Measurements from ENCODE around the gene ZNF175.

Gene ZNF175

DNA sequence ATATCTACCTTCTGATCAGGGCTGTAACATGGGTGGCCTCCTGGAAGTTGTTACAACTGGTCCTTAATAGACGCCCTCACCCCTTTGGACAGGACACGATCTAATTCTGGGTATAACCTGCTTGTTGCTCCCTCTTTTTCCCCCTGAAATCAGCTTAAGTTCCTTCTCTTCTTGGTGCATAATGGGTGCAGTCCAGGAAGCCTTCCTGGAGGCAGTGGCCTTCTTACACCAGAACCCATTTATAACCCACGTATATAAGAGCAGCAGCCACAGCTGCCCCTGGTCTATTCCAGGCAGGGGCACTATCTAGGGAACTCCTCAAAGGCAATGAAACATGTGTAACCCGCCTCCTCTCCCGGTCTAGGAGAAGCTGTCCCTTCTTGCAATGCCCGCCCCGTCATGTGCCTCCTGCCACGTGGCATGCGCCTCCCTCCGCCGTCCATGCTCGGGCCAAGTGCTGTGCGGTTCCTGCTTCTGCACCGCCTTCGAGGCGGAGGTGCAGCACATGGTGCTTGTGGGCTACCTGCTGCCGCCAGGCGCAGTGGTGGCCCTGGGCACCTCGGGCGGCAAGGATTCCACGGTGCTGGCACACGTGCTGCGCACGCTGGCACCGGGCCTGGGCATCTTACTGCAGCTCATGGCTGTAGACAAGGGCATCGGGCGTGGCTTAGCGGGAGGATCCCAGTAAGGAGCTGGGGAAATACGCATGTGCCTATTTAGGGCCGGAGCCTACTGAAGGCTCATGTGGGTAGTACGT lies 27.3 kb downstream of the ZNF175 start:
- TF ChIP-seq, protein P1, sequence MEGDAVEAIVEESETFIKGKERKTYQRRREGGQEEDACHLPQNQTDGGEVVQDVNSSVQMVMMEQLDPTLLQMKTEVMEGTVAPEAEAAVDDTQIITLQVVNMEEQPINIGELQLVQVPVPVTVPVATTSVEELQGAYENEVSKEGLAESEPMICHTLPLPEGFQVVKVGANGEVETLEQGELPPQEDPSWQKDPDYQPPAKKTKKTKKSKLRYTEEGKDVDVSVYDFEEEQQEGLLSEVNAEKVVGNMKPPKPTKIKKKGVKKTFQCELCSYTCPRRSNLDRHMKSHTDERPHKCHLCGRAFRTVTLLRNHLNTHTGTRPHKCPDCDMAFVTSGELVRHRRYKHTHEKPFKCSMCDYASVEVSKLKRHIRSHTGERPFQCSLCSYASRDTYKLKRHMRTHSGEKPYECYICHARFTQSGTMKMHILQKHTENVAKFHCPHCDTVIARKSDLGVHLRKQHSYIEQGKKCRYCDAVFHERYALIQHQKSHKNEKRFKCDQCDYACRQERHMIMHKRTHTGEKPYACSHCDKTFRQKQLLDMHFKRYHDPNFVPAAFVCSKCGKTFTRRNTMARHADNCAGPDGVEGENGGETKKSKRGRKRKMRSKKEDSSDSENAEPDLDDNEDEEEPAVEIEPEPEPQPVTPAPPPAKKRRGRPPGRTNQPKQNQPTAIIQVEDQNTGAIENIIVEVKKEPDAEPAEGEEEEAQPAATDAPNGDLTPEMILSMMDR (IDR thresholded peaks at IDR 0.05) = no peak
- TF ChIP-seq ZFX (IDR thresholded peaks at IDR 0.05; ENCODE audit: borderline replicate concordance) = no peak
- H3K27ac ChIP-seq = no peak overlapping the region

DNA sequence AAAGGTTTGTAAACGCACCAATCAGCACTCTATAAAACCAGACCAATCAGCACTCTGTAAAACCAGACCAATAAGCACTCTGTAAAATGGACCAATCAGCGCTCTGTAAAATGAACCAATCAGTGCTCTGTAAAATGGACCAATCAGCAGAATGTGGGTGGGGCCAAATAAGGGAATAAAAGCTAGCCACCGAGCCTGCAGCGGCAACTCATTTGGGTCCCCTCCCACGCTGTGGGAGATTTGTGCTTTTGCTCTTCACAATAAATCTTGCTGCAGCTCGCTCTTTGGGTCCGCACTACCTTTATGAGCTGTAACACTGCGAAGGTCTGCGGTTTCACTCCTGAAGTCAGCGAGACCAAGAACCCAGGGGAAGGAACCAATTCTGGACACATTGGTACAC lies 28.0 kb downstream of the ZNF175 start:
- no peak overlapping the region for H3K27ac ChIP-seq
- TF ChIP-seq ZFX (IDR thresholded peaks at IDR 0.05; ENCODE audit: borderline replicate concordance) = no peak
- TF ChIP-seq, protein P1 (IDR thresholded peaks at IDR 0.05) = no peak

DNA sequence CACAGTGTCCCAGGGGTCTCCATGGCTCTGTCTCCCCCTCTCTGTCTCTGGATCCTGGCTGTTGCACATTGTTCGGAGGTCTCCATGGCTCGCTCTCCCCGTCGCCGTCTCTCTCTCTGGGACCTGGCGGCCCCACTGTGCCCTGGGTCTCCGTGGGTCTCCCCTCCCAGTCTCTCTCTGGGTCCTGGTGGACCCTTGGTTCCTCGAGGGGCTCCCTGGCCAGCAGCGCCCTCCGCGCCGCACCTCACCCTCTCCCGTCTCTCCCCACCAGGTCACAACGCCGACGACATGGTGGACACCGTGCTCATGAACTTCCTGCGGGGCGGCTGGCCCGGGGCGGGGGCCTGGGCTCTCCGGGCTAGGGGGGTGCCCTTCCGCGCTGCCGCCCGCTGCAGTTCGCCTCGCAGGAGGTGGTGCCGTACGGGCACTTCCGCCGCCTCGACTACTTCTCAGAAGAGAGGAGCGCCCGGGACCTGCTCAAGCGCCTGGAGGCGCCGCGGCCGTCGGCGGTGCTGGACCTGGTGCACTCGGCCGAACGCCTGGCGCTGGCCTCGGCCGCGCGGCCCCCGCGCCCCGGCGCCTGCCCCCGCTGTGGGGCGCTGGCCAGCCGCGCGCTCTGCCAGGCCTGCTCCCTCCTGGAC lies 30.0 kb downstream of the ZNF175 start:
- H3K27ac ChIP-seq = no peak overlapping the region
- TF ChIP-seq, protein P1 (IDR thresholded peaks at IDR 0.05) = no peak
- no peak for TF ChIP-seq ZFX (IDR thresholded peaks at IDR 0.05; ENCODE audit: borderline replicate concordance)

DNA sequence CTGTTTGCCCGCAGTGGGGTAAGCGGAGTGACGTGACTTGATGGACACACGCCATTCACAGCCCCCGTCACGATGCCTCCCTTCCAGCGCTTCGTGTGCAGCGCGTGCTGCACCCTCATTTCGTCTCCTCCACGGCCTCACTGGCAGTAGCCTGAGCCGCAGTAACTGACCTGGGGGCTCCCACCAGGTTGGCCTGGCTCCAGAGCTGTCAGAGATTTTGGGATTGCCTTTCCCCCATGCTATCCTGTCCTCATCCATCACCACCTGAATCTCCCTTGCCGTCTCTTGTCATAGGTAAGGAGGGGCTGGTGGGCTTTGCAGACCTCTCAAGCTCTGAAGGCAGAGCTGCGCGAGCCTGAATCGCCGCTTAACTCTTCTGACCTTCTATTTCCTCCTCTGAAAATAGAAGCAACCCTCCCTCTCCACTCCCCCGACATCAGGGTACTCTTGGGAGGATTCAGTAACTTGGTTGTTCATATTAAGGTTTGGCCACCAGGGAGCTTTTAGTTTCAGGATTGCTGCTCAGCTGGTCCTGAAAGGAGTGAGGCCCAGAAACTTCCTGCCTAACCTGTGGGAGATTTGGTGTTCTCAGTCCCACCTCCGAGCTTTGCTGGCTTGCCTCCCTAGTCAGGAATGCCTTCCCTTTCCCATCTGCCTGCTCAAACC lies 31.2 kb downstream of the ZNF175 start:
- H3K27ac ChIP-seq = no peak overlapping the region
- TF ChIP-seq, protein P1 (IDR thresholded peaks at IDR 0.05) = no peak
- TF ChIP-seq ZFX (IDR thresholded peaks at IDR 0.05; ENCODE audit: borderline replicate concordance) = no peak

DNA sequence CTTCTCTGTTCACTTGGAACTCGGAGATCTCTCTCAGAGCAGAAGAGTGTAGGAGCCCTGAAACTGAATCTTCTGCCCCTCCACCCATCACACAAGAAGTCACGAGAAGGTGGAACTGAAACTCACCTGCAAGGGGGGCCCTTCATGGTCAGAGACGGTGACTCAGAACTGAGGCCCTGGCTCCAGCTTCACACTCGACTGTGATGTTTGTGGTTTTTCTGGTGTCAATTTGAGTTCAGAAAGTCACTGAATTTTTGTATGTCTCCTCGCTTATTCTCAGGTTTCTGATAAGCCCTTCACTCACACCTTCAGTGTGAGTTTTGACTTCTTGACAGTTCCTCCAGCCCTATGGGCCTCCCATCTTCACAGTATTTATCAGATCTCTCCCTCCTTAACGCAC lies 36.0 kb downstream of the ZNF175 start:
- H3K27ac ChIP-seq = no peak overlapping the region
- TF ChIP-seq, protein P1 (IDR thresholded peaks at IDR 0.05) = no peak
- no peak for TF ChIP-seq ZFX (IDR thresholded peaks at IDR 0.05; ENCODE audit: borderline replicate concordance)

DNA sequence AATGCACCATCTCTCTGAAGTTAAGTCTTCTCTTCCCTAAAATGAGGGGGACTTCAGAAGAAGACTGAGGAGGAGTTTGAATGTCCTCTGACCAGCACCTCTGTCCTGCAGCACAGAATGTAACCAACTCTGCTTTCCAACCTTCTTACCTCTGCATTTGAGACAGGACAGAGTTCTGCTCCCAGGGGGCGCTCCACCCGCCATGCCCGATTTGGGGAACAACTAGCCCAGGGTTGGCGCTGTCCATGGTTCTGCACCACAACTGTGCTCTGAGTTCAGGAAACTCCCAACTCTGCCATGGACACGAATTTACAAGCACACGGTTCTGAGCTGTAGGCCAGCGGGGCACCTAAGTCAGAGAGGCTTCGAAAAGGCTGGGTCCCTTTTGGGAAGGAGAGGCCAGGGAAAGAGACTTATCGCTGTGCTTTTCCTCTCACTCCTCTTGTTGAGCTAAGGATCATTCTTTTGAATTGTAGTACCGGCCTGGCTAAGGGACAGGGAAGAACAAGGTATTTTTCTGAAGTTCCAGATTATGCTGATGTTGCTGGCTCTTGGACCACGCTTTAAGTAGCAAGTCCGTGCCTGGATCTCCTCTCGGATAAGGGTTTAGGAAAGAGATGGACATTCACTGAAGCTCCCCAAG lies 37.0 kb downstream of the ZNF175 start:
- TF ChIP-seq, protein P1 (IDR thresholded peaks at IDR 0.05) = peak; percentile 57
- TF ChIP-seq ZFX (IDR thresholded peaks at IDR 0.05; ENCODE audit: borderline replicate concordance) = no peak
- no peak overlapping the region for H3K27ac ChIP-seq
